ENCODE measurements around the gene NUP35.

GRCh38 chr2:183186766-183187165, 62.5 kb downstream of the NUP35 start:
- TF ChIP-seq EP300 (IDR thresholded peaks at IDR 0.05) (no peak), CTCF (IDR thresholded peaks at IDR 0.05) (no peak)
